ENCODE data around the gene ANKS1B.

Gene ANKS1B

DNA sequence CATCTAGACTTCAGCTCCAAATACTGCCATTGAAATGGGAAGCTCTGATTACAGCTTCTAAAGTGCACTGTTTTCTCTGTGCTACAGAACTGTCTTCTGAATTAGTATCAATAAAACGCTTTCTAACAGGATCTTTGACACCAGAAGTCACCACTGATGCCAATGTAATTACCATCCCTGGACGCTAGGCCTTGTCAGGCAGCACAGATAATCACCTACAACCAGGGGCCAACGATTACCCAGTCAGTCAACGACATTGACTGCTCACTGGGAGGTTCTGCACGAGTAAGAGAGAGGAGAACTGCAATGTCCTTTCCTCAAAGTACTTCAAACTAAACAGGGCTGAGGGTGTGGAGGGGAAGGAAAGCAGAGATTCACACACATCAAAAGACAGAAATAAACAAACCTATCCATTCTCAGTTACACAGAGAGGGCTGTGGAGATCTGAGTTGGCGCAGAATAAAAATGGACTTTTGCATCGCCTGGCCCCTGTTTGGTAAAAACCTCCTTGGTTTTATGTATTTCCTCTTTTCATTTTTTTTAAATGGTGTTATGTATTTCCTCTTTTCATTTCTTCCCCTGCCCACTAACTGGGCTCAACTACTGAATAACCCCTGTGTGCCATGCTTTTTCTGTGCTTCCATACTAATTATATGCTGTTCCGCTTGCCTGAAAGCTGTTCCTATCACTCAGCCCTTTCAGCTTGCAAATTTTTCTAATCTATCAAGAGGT, 847.4 kb downstream of the ANKS1B start:
- H3K9ac ChIP-seq (ENCODE audit: low read length in 2 of 2), result no peak overlapping the region
- no peaks in the 10 kb centered on the region for H3K36me3 ChIP-seq (ENCODE audit: control insufficient read depth in 2 of 2, insufficient read depth in 2 of 2, low read length in 2 of 2)
- H3K4me3 ChIP-seq (ENCODE audit: low read length in 2 of 2), result no peak overlapping the region
- no peak overlapping the region for H3K27ac ChIP-seq (ENCODE audit: low read length)
- no peaks in the 10 kb centered on the region for H3K9me3 ChIP-seq (ENCODE audit: control insufficient read depth in 2 of 2, low read length in 2 of 2)
- H3K27me3 ChIP-seq (ENCODE audit: control insufficient read depth in 1 of 2, insufficient read depth in 2 of 2, low read length in 2 of 2), result no peaks in the 10 kb centered on the region
- H3K4me1 ChIP-seq (ENCODE audit: control insufficient read depth, insufficient read depth, low read length), result no peaks in the 10 kb centered on the region

- H3K4me3 ChIP-seq (ENCODE audit: low read length in 2 of 2), result no peak overlapping the region
- no peaks in the 10 kb centered on the region for H3K9me3 ChIP-seq (ENCODE audit: control insufficient read depth in 2 of 2, low read length in 2 of 2)
- H3K9ac ChIP-seq (ENCODE audit: low read length in 2 of 2), result no peak overlapping the region
- H3K36me3 ChIP-seq (ENCODE audit: control insufficient read depth in 2 of 2, insufficient read depth in 2 of 2, low read length in 2 of 2), result no peaks in the 10 kb centered on the region
- H3K4me1 ChIP-seq (ENCODE audit: control insufficient read depth, insufficient read depth, low read length), result no peaks in the 10 kb centered on the region
- no peak overlapping the region for H3K27ac ChIP-seq (ENCODE audit: low read length)
- no peaks in the 10 kb centered on the region for H3K27me3 ChIP-seq (ENCODE audit: control insufficient read depth in 1 of 2, insufficient read depth in 2 of 2, low read length in 2 of 2)
Observed at GRCh38 chr12:99136516-99136915, 848.2 kb downstream of the ANKS1B start.

DNA sequence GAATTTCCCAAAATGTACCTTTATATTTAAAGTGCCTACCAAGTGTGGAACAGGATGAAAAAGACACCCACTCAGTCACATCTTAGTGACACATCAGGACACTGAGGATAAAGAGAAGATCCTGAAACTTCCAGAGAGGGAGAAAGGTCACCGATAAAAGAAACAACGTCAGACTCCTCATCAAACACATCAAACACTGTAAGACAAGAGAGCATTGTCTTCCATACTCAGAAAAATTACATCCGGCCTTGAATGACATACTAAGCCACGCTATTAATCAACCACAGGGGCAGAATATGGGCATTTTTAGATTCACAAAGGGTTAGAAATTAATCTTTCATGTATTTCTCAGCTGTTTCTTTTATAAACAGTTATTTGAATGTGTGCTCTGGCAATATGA, 849.4 kb downstream of the ANKS1B start:
- Histone ChIP-seq H3K4me3 (ENCODE audit: low read length in 2 of 2) (no peak overlapping the region), H3K36me3 (ENCODE audit: control insufficient read depth in 2 of 2, insufficient read depth in 2 of 2, low read length in 2 of 2) (no peaks in the 10 kb centered on the region), H3K27ac (ENCODE audit: low read length) (no peak overlapping the region), H3K27me3 (ENCODE audit: control insufficient read depth in 1 of 2, insufficient read depth in 2 of 2, low read length in 2 of 2) (no peaks in the 10 kb centered on the region), H3K4me1 (ENCODE audit: control insufficient read depth, insufficient read depth, low read length) (no peaks in the 10 kb centered on the region), H3K9me3 (ENCODE audit: control insufficient read depth in 2 of 2, low read length in 2 of 2) (no peaks in the 10 kb centered on the region), H3K9ac (ENCODE audit: low read length in 2 of 2) (no peak overlapping the region)

DNA sequence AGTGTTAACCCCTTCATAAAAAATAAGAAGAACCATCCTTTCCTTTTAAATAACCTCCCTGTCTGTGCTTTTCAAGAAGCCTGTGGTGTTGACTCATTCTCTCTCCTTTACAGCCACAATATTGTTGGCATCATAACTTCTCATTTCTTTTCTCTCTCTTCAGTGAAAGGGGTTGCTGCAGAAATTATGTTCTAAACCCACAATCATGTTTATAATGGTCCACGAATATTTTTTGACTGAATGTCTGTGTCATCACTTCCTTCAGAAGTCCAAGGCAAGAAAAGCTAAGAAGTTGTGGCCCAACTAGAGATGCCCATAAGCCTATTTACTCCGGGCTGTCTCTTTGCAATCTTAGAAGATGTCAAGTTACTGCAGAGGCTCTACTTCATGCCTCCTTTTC, 851.3 kb downstream of the ANKS1B start:
- Histone ChIP-seq H3K4me1 (ENCODE audit: control insufficient read depth, insufficient read depth, low read length) (no peaks in the 10 kb centered on the region), H3K27me3 (ENCODE audit: control insufficient read depth in 1 of 2, insufficient read depth in 2 of 2, low read length in 2 of 2) (no peaks in the 10 kb centered on the region), H3K9me3 (ENCODE audit: control insufficient read depth in 2 of 2, low read length in 2 of 2) (no peaks in the 10 kb centered on the region), H3K36me3 (ENCODE audit: control insufficient read depth in 2 of 2, insufficient read depth in 2 of 2, low read length in 2 of 2) (no peaks in the 10 kb centered on the region), H3K27ac (ENCODE audit: low read length) (no peak overlapping the region), H3K4me3 (ENCODE audit: low read length in 2 of 2) (no peak overlapping the region), H3K9ac (ENCODE audit: low read length in 2 of 2) (no peak overlapping the region)

DNA sequence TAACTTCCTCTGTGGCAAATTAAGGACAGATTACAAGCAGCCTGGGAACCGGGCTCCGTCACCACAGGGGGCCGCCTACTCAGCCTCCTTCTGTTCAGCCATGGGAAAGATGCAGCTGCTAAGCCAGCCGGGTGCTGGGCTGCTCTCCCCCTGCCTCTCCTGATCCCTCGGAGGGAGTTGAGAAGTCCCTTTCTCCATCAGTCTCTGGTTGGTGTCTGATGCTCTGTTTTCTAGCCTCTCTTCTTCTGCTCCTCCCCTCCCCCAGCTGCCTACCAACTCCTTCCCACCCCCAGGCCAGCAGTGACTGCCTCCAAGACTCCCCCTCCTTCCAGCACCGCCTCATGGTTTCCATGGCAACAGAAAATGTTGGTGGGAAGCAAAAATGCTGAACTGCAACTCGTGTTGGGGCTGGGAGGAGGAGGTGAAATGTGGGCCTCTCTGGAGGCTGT, 853.0 kb downstream of the ANKS1B start:
- H3K9me3 ChIP-seq (ENCODE audit: control insufficient read depth in 2 of 2, low read length in 2 of 2), result no peaks in the 10 kb centered on the region

GRCh38 chr12:99130808-99131553, 853.8 kb downstream of the ANKS1B start:
- Histone ChIP-seq H3K9me3 (ENCODE audit: control insufficient read depth in 2 of 2, low read length in 2 of 2) (no peaks in the 10 kb centered on the region), H3K4me3 (ENCODE audit: low read length in 2 of 2) (no peak overlapping the region), H3K27ac (ENCODE audit: low read length) (no peak overlapping the region), H3K36me3 (ENCODE audit: control insufficient read depth in 2 of 2, insufficient read depth in 2 of 2, low read length in 2 of 2) (no peaks in the 10 kb centered on the region), H3K9ac (ENCODE audit: low read length in 2 of 2) (no peak overlapping the region), H3K27me3 (ENCODE audit: control insufficient read depth in 1 of 2, insufficient read depth in 2 of 2, low read length in 2 of 2) (no peaks in the 10 kb centered on the region), H3K4me1 (ENCODE audit: control insufficient read depth, insufficient read depth, low read length) (no peaks in the 10 kb centered on the region)

More for the DNA sequence above, 853.0 kb downstream of the ANKS1B start:
- Histone ChIP-seq H3K27ac (ENCODE audit: low read length) (no peak overlapping the region), H3K27me3 (ENCODE audit: control insufficient read depth in 1 of 2, insufficient read depth in 2 of 2, low read length in 2 of 2) (no peaks in the 10 kb centered on the region), H3K36me3 (ENCODE audit: control insufficient read depth in 2 of 2, insufficient read depth in 2 of 2, low read length in 2 of 2) (no peaks in the 10 kb centered on the region), H3K4me3 (ENCODE audit: low read length in 2 of 2) (no peak overlapping the region), H3K4me1 (ENCODE audit: control insufficient read depth, insufficient read depth, low read length) (no peaks in the 10 kb centered on the region), H3K9ac (ENCODE audit: low read length in 2 of 2) (no peak overlapping the region)

DNA sequence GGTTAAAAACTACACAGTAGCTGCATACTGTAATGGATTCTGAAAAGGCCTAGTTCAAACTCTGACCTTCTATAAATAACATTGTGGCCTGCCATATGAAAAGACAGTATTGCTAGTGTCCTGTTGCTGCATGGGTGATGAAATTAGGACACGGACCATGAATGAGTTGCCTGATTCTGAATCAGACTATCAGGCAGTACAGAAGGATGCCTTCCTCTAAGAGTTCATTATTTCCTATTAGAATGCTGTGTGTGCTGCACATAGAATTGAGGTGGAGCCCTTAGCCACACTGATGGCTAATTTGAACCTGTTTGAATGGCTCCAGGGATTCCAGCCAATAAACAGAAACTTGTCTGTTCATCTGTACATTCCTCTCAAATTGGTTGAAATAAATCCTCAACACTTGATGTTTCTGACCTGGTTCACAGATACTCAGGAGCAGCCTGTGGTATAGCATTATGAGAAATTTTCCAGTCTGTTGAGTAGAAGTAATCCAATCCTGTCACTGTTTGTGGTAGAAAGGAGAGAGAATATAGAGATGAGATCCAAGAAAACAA, 856.4 kb downstream of the ANKS1B start:
- H3K9me3 ChIP-seq (ENCODE audit: control insufficient read depth in 2 of 2, low read length in 2 of 2), result no peaks in the 10 kb centered on the region
- H3K27ac ChIP-seq (ENCODE audit: low read length), result no peak overlapping the region
- no peaks in the 10 kb centered on the region for H3K27me3 ChIP-seq (ENCODE audit: control insufficient read depth in 1 of 2, insufficient read depth in 2 of 2, low read length in 2 of 2)
- no peaks in the 10 kb centered on the region for H3K36me3 ChIP-seq (ENCODE audit: control insufficient read depth in 2 of 2, insufficient read depth in 2 of 2, low read length in 2 of 2)
- H3K4me3 ChIP-seq (ENCODE audit: low read length in 2 of 2), result no peak overlapping the region
- no peak overlapping the region for H3K9ac ChIP-seq (ENCODE audit: low read length in 2 of 2)
- H3K4me1 ChIP-seq (ENCODE audit: control insufficient read depth, insufficient read depth, low read length), result no peaks in the 10 kb centered on the region

DNA sequence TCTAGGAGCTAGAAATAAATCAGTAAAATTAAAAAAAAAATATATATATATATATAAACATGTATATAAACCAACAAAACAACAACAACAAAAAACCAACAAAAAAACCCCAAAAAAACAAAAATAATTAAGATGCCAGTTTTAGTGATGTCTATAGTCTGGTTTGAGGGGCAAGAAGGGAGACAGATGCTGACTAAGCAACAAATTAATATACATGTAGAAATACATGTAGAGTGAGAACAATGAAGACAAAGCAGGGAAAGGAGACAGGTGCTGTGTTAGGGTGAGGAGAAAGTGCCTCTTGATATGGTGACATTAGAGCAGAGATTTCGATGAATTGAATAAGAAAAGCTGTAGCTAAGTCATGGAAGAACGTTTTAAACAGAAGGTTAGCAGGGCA, 861.8 kb downstream of the ANKS1B start:
- Histone ChIP-seq H3K9me3 (ENCODE audit: control insufficient read depth in 2 of 2, low read length in 2 of 2) (no peaks in the 10 kb centered on the region), H3K36me3 (ENCODE audit: control insufficient read depth in 2 of 2, insufficient read depth in 2 of 2, low read length in 2 of 2) (no peaks in the 10 kb centered on the region), H3K27me3 (ENCODE audit: control insufficient read depth in 1 of 2, insufficient read depth in 2 of 2, low read length in 2 of 2) (no peaks in the 10 kb centered on the region), H3K9ac (ENCODE audit: low read length in 2 of 2) (no peak overlapping the region), H3K27ac (ENCODE audit: low read length) (no peak overlapping the region), H3K4me3 (ENCODE audit: low read length in 2 of 2) (no peak overlapping the region), H3K4me1 (ENCODE audit: control insufficient read depth, insufficient read depth, low read length) (no peaks in the 10 kb centered on the region)

GRCh38 chr12:99122496-99122895, 862.2 kb downstream of the ANKS1B start:
- H3K27ac ChIP-seq (ENCODE audit: low read length), result no peak overlapping the region
- no peaks in the 10 kb centered on the region for H3K36me3 ChIP-seq (ENCODE audit: control insufficient read depth in 2 of 2, insufficient read depth in 2 of 2, low read length in 2 of 2)
- H3K9me3 ChIP-seq (ENCODE audit: control insufficient read depth in 2 of 2, low read length in 2 of 2), result no peaks in the 10 kb centered on the region
- no peaks in the 10 kb centered on the region for H3K4me1 ChIP-seq (ENCODE audit: control insufficient read depth, insufficient read depth, low read length)
- H3K9ac ChIP-seq (ENCODE audit: low read length in 2 of 2), result no peak overlapping the region
- H3K4me3 ChIP-seq (ENCODE audit: low read length in 2 of 2), result no peak overlapping the region
- H3K27me3 ChIP-seq (ENCODE audit: control insufficient read depth in 1 of 2, insufficient read depth in 2 of 2, low read length in 2 of 2), result no peaks in the 10 kb centered on the region

DNA sequence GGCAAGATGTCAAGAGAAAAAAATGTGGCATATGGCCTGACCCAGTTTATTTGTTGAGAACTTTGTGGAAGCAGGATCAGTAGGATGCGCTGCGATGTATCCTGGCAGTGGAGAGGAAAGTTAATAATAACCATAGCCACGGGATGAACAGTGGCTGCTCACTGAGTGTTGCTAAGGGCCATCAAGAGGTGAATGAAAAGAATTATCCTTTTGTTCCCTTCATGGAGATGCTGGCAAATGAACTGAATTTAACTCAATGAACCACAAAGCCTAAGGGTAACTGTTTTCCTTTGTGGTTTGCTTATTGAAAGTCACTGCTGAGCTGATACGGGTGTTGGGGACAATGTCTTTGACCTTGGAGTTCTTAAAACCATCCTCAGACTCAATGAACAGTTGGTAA, 863.2 kb downstream of the ANKS1B start:
- Histone ChIP-seq H3K27me3 (ENCODE audit: control insufficient read depth in 1 of 2, insufficient read depth in 2 of 2, low read length in 2 of 2) (no peaks in the 10 kb centered on the region), H3K9me3 (ENCODE audit: control insufficient read depth in 2 of 2, low read length in 2 of 2) (no peaks in the 10 kb centered on the region), H3K4me1 (ENCODE audit: control insufficient read depth, insufficient read depth, low read length) (no peaks in the 10 kb centered on the region), H3K4me3 (ENCODE audit: low read length in 2 of 2) (no peak overlapping the region), H3K36me3 (ENCODE audit: control insufficient read depth in 2 of 2, insufficient read depth in 2 of 2, low read length in 2 of 2) (no peaks in the 10 kb centered on the region), H3K27ac (ENCODE audit: low read length) (no peak overlapping the region), H3K9ac (ENCODE audit: low read length in 2 of 2) (no peak overlapping the region)

- Histone ChIP-seq H3K4me1 (ENCODE audit: control insufficient read depth, insufficient read depth, low read length) (no peaks in the 10 kb centered on the region), H3K36me3 (ENCODE audit: control insufficient read depth in 2 of 2, insufficient read depth in 2 of 2, low read length in 2 of 2) (no peaks in the 10 kb centered on the region), H3K9me3 (ENCODE audit: control insufficient read depth in 2 of 2, low read length in 2 of 2) (no peaks in the 10 kb centered on the region), H3K4me3 (ENCODE audit: low read length in 2 of 2) (no peak overlapping the region), H3K9ac (ENCODE audit: low read length in 2 of 2) (no peak overlapping the region), H3K27me3 (ENCODE audit: control insufficient read depth in 1 of 2, insufficient read depth in 2 of 2, low read length in 2 of 2) (no peaks in the 10 kb centered on the region), H3K27ac (ENCODE audit: low read length) (no peak overlapping the region)
Observed at GRCh38 chr12:99119943-99120342, 864.8 kb downstream of the ANKS1B start.

All from stomach smooth muscle (tissue), 2 donors.